GM18861 (cell line): ENCODE results near the gene BCAS3.
"Not testable (repeated sequence)": the region's sequence is repeated elsewhere in the genome, so short reads cannot be mapped to it uniquely, and the experiment has no call there.

Source experiments
- ATAC-seq: cut with Tn5 transposase; IDR thresholded peaks from one replicate; pipeline ENCODE4 v1.9.1; 2021; ENCODE audit not compliant: unreplicated experiment

The BCAS3 gene

GRCh38 chr17:61237275-61237674 lies 559.6 kb downstream of the BCAS3 start:
- ATAC-seq, result no peak

GRCh38 chr17:61238455-61238933 lies 560.8 kb downstream of the BCAS3 start:
- ATAC-seq, result no peak

- no peak for ATAC-seq
These were observed 561.7 kb downstream of the BCAS3 start for GRCh38 chr17:61239327-61239726.

- ATAC-seq, result no peak
These were observed 562.3 kb downstream of the BCAS3 start for GRCh38 chr17:61239953-61240352.

- no peak for ATAC-seq
These were observed 563.3 kb downstream of the BCAS3 start for GRCh38 chr17:61240851-61241468.

GRCh38 chr17:61244988-61245387 lies 567.3 kb downstream of the BCAS3 start:
- ATAC-seq, result not testable (repeated sequence)

- no peak for ATAC-seq
These were observed 568.1 kb downstream of the BCAS3 start for GRCh38 chr17:61245706-61246135.

GRCh38 chr17:61247439-61247838 lies 569.8 kb downstream of the BCAS3 start:
- ATAC-seq, result no peak

- ATAC-seq, result no peak
These were observed 570.7 kb downstream of the BCAS3 start for GRCh38 chr17:61248399-61248798.

GRCh38 chr17:61249649-61250299 lies 572.1 kb downstream of the BCAS3 start:
- ATAC-seq, result no peak

GRCh38 chr17:61250335-61250890 lies 572.8 kb downstream of the BCAS3 start:
- no peak for ATAC-seq

- ATAC-seq, result no peak
These were observed 574.6 kb downstream of the BCAS3 start for GRCh38 chr17:61251939-61252865.

- ATAC-seq, result no peak
These were observed 575.7 kb downstream of the BCAS3 start for GRCh38 chr17:61253362-61253761.

- ATAC-seq, result no peak
These were observed 576.4 kb downstream of the BCAS3 start for GRCh38 chr17:61253937-61254574.

- no peak for ATAC-seq
These were observed 577.3 kb downstream of the BCAS3 start for GRCh38 chr17:61254904-61255303.

- ATAC-seq, result no peak
These were observed 578.0 kb downstream of the BCAS3 start for GRCh38 chr17:61255647-61256046.

GRCh38 chr17:61259360-61259759 lies 581.7 kb downstream of the BCAS3 start:
- ATAC-seq, result no peak

- ATAC-seq, result no peak
These were observed 582.6 kb downstream of the BCAS3 start for GRCh38 chr17:61260071-61260797.

- ATAC-seq, result no peak
These were observed 583.5 kb downstream of the BCAS3 start for GRCh38 chr17:61261001-61261637.

GRCh38 chr17:61265397-61265796 lies 587.7 kb downstream of the BCAS3 start:
- ATAC-seq, result no peak
